GM21423 (cell line): Measurements from ENCODE around the gene S1PR4.
"Not testable (repeated sequence)": the region's sequence is repeated elsewhere in the genome, so short reads cannot be mapped to it uniquely, and the experiment has no call there.

Source experiments
- ATAC-seq: cut with Tn5 transposase; IDR thresholded peaks from one replicate; pipeline ENCODE4 v1.9.1; 2021; ENCODE audit warnings: mild to moderate bottlenecking, moderate library complexity; ENCODE audit not compliant: unreplicated experiment

Gene S1PR4

GRCh38 chr19:3151563-3152418 is 26.8 kb upstream of the S1PR4 start:
- ATAC-seq: no peak

- ATAC-seq: no peak
Measured at GRCh38 chr19:3152419-3152780, 26.2 kb upstream of the S1PR4 start.

- ATAC-seq: no peak
Measured at GRCh38 chr19:3153286-3154230, 25.0 kb upstream of the S1PR4 start.

GRCh38 chr19:3154447-3154846 is 24.1 kb upstream of the S1PR4 start:
- not testable (repeated sequence) for ATAC-seq

- peak; percentile 86 for ATAC-seq
Measured at GRCh38 chr19:3154957-3155736, 23.4 kb upstream of the S1PR4 start.

- ATAC-seq: no peak
Measured at GRCh38 chr19:3157096-3157845, 21.3 kb upstream of the S1PR4 start.

GRCh38 chr19:3159565-3159964 is 19.0 kb upstream of the S1PR4 start:
- ATAC-seq: no peak

GRCh38 chr19:3160219-3160618 is 18.4 kb upstream of the S1PR4 start:
- ATAC-seq: no peak

GRCh38 chr19:3161453-3161852 is 17.1 kb upstream of the S1PR4 start:
- no peak for ATAC-seq

GRCh38 chr19:3162418-3163229 is 15.9 kb upstream of the S1PR4 start:
- no peak for ATAC-seq

- ATAC-seq: no peak
Measured at GRCh38 chr19:3163230-3163886, 15.2 kb upstream of the S1PR4 start.

GRCh38 chr19:3163943-3164342 is 14.6 kb upstream of the S1PR4 start:
- no peak for ATAC-seq

- no peak for ATAC-seq
Measured at GRCh38 chr19:3167533-3168272, 10.9 kb upstream of the S1PR4 start.

- ATAC-seq: no peak
Measured at GRCh38 chr19:3171894-3172672, 6.5 kb upstream of the S1PR4 start.

GRCh38 chr19:3172673-3173000 is 5.9 kb upstream of the S1PR4 start:
- ATAC-seq: not testable (repeated sequence)

GRCh38 chr19:3175781-3176714 is 2.5 kb upstream of the S1PR4 start:
- ATAC-seq: no peak
